Mesothelial cell of epicardium (in vitro differentiated cells): Measurements from ENCODE around the gene EEF1A2. TPM values are rescaled to one million over a fixed set of nuclear protein-coding genes. Genes with fewer than 3 reads are reported as not detected.

Experiments
- DNase-seq, 2 experiments: peaks; one replicate each; pipeline ENCODE4 v3.0.0; 2021; ENCODE audit warnings: low spot score in 2 of 2; ENCODE audit not compliant: unreplicated experiment in 2 of 2
- H3K27ac Mint-ChIP-seq: 2 replicates; pipeline ENCODE4 v1.8.0; 2021; ENCODE audit warnings: mixed read lengths
- H3K27me3 Mint-ChIP-seq: 2 replicates; pipeline ENCODE4 v1.8.0; 2021; ENCODE audit warnings: low read depth, mixed read lengths
- H3K36me3 Mint-ChIP-seq: 2 replicates; pipeline ENCODE4 v1.8.0; 2021; ENCODE audit warnings: mixed read lengths
- H3K4me1 Mint-ChIP-seq: 2 replicates; pipeline ENCODE4 v1.8.0; 2021; ENCODE audit warnings: mixed read lengths
- H3K4me3 Mint-ChIP-seq: 2 replicates; pipeline ENCODE4 v1.8.0; 2021; ENCODE audit warnings: mild to moderate bottlenecking, moderate library complexity, mixed read lengths
- H3K9me3 Mint-ChIP-seq: 2 replicates; pipeline ENCODE4 v1.8.0; 2021; ENCODE audit warnings: mixed read lengths
- total RNA-seq: library from RNA; stranded (reverse); gene quantifications from 3 replicates; pipeline ENCODE4 v1.2.1, GENCODE V29; 2021
- TF ChIP-seq, protein P1 (sequence below): fragments of 200-600 bp; sonication (generic); IDR thresholded peaks from one replicate; pipeline ENCODE4 v1.5.0; 2021; ENCODE audit warnings: antibody characterized with exemption; ENCODE audit not compliant: unreplicated experiment

The EEF1A2 gene
- total RNA-seq, 1 donor from 2014 or later: 14.6 TPM

DNA sequence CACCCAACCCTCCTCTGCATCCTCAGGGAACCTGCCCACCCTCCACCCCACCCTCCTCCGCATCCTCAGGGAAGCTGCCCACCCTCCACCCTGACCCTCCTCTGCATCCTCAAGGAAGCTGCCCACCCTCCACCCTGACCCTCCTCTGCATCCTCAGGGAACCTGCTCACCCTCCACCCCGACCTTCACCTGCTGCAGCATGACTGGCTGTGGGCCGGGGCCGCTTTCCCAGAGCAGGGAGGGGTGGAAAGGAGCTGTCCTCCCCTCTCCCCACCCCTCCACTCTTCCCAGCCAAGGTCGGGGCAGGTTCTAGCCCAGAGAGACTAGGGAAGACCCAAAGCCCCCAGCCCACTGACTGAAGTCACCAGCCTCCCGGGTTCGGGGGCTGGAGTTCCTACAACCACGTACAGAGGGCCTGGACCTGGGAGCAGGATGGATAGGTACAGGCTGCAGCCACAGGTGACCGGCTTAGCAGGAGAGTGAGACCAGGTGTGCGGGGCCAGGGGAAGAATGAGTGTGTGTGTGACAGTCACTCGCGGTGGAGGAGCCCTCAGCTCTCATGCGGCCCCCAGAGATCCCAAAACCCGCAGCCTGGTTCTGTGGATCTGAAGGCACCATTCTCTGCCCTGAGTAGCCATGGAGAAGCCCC lies 11.6 kb downstream of the EEF1A2 start:
- H3K4me1 Mint-ChIP-seq: peaks cover 7% of the 10 kb centered on the region
- H3K27me3 Mint-ChIP-seq: peaks cover 64% of the 10 kb centered on the region
- no peak for DNase-seq
- no peaks in the 10 kb centered on the region for H3K9me3 Mint-ChIP-seq
- no peaks in the 10 kb centered on the region for H3K36me3 Mint-ChIP-seq
- no peak overlapping the region for H3K4me3 Mint-ChIP-seq
- H3K27ac Mint-ChIP-seq: no peak overlapping the region
- TF ChIP-seq, protein P1, sequence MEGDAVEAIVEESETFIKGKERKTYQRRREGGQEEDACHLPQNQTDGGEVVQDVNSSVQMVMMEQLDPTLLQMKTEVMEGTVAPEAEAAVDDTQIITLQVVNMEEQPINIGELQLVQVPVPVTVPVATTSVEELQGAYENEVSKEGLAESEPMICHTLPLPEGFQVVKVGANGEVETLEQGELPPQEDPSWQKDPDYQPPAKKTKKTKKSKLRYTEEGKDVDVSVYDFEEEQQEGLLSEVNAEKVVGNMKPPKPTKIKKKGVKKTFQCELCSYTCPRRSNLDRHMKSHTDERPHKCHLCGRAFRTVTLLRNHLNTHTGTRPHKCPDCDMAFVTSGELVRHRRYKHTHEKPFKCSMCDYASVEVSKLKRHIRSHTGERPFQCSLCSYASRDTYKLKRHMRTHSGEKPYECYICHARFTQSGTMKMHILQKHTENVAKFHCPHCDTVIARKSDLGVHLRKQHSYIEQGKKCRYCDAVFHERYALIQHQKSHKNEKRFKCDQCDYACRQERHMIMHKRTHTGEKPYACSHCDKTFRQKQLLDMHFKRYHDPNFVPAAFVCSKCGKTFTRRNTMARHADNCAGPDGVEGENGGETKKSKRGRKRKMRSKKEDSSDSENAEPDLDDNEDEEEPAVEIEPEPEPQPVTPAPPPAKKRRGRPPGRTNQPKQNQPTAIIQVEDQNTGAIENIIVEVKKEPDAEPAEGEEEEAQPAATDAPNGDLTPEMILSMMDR: no peak

DNA sequence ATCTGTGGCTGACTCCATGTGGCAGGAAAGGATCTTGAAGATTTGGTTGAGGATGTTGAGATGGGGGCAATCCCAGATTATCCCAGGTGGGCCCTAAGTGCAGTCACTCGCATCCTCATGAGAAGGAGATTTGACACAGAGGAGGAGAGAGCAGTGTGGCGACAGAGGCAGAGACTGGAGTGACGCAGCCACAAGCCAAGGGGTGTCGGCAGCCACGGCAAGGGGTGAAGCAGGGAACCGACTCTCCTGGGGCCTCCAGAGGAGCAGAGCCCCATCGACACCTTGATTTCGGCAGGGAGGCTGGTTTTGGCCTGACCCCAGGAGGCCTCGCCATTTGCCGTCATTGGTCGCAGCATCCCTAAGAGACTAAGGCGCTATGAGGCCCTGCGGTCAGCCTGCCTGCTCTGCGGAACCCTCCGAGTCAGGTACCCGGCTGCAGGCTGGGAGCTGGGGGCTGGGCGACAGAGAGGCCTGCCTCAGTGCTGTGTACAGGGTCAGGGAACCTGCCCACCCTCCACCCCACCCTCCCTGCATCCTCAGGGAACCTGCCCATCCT lies 12.5 kb downstream of the EEF1A2 start:
- H3K27me3 Mint-ChIP-seq: peaks cover 71% of the 10 kb centered on the region
- H3K4me1 Mint-ChIP-seq: peaks cover 7% of the 10 kb centered on the region
- no peak overlapping the region for H3K27ac Mint-ChIP-seq

GRCh38 chr20:63484651-63485403 lies 14.1 kb downstream of the EEF1A2 start:
- Mint-ChIP-seq H3K36me3 (no peaks in the 10 kb centered on the region), H3K9me3 (no peaks in the 10 kb centered on the region), H3K27me3 (peaks cover 63% of the 10 kb centered on the region), H3K4me1 (peaks cover 7% of the 10 kb centered on the region), H3K4me3 (no peak overlapping the region), H3K27ac (no peak overlapping the region)
- no peak for DNase-seq
- TF ChIP-seq, protein P1: no peak

More for the DNA sequence above, 12.5 kb downstream of the EEF1A2 start:
- TF ChIP-seq, protein P1: no peak
- no peak overlapping the region for H3K4me3 Mint-ChIP-seq
- no peaks in the 10 kb centered on the region for H3K9me3 Mint-ChIP-seq
- DNase-seq: no peak
- H3K36me3 Mint-ChIP-seq: no peaks in the 10 kb centered on the region

DNA sequence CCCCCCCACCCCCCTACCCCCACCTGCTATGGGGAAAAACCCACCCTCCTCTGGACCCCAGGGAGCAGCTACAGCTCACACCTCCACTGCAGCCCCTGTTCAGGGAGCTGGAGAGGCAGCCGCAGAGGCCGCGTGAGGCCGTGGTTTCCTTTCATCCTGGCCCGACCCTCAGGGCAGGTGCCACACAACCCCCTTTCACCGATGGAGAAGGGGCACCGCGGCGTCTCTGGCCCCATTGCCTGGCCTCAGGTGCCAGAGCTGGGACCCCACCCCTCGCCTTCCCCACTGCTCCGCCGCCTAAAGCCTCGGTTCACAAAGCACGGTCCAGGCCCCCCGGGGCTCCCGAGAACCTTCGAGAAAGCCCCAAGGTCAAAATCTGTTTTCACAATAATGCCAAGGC lies 14.6 kb downstream of the EEF1A2 start:
- Mint-ChIP-seq H3K27ac (no peak overlapping the region), H3K27me3 (peaks cover 61% of the 10 kb centered on the region), H3K4me3 (no peak overlapping the region), H3K4me1 (peaks cover 7% of the 10 kb centered on the region), H3K36me3 (no peaks in the 10 kb centered on the region), H3K9me3 (no peaks in the 10 kb centered on the region)
- TF ChIP-seq, protein P1: no peak
- DNase-seq: no peak

- H3K9me3 Mint-ChIP-seq: no peaks in the 10 kb centered on the region
- TF ChIP-seq, protein P1: no peak
- no peak overlapping the region for H3K27ac Mint-ChIP-seq
- H3K4me3 Mint-ChIP-seq: no peak overlapping the region
- no peaks in the 10 kb centered on the region for H3K36me3 Mint-ChIP-seq
- H3K27me3 Mint-ChIP-seq: peaks cover 59% of the 10 kb centered on the region
- no peak for DNase-seq
- H3K4me1 Mint-ChIP-seq: peaks cover 7% of the 10 kb centered on the region
Measured at GRCh38 chr20:63483834-63484233, 15.0 kb downstream of the EEF1A2 start.
